GM19328 (cell line): ENCODE results near the gene STON2.

Experiments
- ATAC-seq: cut with Tn5 transposase; IDR thresholded peaks from one replicate; pipeline ENCODE4 v1.9.1; 2021; ENCODE audit warnings: mild to moderate bottlenecking, moderate library complexity; ENCODE audit not compliant: unreplicated experiment

Gene STON2

DNA sequence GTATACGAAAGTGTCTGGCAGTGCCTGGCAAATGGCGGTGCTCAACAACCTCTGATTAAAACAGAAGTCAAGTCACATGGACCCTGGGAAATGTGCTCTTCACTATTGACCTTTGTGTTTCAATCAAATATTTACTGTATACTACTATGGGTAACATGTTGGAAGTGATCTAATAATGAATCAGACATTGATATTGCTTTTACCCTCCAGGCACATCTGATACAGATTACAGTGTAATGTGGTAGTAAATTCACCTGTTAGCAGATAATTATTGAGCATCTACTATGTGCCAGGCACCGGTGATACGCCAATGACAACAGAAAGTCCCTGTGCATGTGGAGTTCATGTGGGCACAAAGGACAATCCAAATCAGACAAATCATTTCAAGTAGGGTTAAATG lies 63.1 kb downstream of the STON2 start:
- ATAC-seq = no peak

DNA sequence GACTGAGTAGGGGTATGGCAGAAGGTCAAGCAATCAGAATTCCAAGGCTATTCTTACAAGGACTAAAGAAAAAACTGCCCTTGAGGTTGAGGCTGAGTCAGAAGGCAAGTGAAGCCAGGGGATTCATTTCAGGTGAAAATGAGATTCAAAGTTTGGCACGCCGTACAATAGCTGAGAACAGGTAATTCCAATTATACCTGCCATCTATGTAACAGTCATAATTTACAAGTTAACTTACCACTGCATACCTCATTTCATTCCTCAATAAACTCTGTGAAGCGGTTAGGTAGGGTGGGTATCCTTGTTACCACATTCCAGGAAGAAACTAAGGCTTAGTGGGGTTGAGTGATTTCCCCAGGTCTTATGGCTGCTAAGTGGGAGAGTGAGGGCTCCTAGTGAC lies 64.1 kb downstream of the STON2 start:
- no peak for ATAC-seq

DNA sequence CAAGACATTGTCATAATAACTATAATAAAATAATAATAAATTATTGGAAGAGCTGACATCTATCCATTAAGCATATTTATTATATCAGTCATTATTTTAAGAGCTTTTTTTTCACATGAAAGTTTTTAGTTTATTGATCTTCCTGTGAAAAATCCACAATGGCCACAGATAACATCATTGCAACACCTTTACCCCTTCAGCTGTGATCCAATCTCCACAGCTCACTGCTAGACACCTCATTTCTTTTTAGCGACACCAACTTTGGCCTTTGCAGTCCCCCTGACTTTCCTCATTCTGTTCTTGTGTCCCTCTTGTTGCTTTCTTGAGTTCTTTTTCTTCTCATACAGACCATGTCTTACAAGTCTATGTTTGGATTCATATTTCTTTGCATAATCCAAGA lies 67.4 kb downstream of the STON2 start:
- ATAC-seq = no peak

DNA sequence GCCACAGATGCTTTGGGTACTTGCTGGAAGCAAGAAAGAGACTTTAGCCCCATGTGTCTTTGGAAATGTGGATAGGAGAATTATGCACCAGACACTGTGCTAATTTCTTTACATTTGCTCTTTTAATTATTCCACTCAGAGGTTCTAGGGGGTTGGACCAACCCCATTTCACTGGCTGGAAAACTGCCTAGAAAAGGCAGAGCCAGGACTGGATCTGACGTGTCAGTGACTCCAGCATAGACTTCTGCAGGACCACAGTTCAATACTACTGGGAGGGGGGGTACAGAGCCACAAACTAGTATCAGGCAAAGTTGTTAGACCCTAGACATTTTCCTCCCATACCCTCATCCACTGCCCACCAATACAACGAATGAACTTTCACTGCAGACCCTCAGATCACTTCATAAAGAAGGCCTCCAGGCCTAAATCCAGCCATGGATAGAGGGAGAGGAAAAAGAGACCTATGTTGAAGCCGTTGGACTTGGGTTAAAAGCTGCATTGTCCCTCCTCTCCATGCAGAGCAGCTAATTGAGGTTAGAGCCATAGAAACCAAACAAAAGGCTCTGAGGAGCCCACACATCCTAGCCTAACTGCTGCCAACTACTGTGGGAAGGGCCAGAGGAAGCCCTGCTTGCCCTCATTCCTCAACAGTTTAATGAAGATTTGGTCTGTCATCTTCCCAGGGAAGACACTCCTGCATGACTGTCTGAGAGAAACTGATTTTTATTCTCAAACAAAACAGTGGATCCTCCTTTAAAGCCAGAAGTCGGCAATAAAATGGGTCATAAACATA lies 68.7 kb downstream of the STON2 start:
- no peak for ATAC-seq

DNA sequence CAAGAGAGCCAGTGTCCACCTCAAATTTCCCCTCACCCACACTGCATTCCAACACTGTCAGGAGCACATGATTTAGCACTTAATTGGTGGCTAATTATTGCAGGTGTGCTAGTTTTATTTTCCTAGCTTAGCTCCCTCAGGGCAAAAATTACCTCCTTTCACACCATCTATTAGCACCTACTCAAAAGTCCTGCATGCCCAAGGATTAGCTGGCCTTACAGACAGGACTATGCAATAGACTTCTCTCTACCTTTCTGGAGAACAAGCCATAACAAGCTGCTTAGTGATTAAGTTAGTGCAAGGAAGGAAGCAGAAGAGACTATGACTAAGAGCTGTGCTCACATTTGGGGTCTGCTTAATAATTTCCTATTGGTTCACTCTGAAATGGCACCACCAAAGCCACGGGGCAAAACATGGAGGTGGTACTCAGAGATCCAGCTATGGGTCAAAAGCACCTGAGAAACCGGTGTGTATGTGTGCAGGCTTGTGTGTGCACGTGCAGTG lies 69.5 kb downstream of the STON2 start:
- no peak for ATAC-seq

DNA sequence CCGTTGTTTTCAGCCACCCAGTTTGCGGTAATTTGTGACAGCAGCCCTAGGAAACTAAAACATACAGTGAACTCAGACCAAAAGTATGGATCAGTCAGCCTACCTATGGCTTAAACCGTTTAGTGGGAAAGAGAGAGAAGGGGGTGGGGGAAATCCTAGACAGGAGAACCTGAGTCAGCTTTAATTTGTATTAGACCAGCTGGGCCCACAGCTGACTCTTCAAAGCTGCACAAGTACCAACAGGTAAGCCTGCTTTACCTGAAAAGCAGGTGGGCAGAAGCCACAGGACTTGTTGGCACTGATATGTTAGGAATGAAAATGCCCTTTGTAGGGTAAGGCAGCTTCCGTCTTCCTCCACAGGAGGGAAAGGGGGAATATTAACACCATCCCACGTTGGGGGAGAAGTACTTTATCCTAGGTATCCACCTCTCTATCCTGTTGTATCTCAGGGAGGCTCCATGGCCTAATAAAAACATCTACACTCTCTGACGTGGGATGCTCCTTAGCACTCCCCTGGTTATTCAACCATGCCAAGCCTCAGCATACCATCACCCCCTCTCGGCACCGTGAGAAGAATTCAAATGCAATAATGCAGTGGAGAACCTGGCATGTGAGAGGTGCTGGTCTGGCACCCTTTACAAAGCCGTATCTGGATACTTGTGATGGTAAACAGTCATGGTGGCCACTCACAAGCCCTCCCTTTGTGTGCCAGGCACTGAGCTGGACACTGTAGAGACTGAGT lies 70.3 kb downstream of the STON2 start:
- ATAC-seq = no peak

DNA sequence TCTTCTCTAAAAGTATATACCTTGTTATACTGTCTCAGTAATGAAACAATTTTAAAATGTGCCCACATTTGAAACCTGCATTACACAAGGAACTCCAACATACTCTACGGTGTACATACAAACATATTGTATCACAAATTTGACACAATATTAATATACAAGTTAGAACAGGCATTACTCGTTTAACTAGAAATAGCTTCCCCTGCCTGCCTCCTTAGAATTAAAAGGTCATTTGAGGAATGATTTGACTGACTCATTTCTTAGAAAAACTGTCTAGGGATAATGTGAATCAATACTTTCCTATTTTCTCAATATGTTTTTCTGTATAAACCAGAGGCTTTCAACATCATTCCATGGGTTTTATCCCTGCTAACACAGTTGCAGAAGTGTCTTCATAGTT lies 73.7 kb downstream of the STON2 start:
- ATAC-seq = no peak

DNA sequence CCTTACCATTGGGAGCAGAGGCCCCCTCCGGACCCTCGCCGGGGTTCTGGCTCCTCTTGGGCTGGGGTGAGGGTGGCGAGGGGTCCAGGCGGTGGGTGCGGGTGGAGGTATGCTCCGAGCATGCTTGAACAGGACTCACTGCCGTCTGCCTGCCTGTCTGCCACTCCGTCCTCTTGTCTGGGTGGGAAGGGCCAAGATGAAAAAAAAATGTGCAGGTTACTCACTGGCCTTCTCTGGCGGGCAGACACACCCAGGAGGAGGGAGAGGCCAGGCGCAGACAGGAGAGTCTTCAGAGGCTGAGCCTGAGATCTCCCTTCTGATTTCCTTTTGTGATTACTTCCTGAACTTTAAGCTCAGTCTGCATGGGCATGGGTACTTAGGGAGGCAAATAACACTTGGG lies 76.1 kb downstream of the STON2 start:
- no peak for ATAC-seq

DNA sequence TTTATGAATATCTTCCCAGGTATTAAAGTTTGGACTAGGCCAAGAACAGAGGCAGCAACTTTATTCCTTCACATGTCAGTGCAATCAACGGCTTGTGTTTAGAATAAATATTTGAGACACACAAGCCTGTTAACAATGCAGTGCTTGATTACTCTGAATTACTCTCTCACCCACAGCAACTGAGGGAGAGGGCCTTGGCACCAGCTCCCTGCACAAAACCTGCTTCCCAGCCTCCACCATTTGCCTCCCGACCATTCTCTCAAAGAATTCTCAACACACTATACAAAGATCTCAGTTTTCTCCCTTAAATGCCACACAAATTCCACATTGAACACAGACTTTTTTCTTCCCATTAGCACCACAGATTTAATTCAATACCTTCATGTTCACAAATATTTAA lies 77.0 kb downstream of the STON2 start:
- ATAC-seq = no peak

DNA sequence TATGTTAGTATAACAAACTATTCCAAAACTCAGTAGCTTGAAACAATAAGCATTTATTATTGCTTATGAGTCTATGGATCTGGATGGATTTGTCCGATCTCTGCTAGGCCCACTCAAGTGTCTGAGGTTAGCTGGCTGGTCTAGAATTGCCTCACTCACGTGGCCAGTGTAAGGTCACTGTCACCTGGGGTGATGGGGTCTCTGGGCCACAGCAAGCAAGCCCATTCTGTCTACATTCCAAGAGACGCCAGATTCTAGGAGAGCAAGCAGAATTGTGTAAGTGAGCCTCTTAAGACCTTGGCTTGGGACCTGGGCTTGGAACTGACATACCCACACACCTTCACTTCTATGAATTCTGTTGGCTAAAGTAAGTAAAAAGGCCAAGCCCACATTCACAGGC lies 80.2 kb downstream of the STON2 start:
- ATAC-seq = no peak

DNA sequence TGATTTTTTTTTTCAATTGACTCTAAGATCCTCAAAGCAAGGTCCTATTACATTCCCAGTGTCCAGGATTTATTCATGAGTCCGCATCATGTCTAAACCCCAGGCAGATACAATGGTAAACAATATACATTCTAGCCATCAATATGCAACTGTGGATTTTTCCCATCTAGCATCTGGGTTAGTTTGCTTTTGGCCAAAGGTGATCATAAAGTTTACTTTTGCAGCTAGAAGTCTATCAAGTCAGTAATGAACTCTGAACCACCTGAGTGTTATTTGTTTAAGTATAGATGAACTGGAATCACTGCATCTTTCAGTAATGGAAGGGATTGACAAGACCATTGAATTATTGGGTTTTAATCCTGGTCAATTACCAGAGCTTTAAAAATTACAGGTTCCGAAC lies 80.8 kb downstream of the STON2 start:
- ATAC-seq = no peak

DNA sequence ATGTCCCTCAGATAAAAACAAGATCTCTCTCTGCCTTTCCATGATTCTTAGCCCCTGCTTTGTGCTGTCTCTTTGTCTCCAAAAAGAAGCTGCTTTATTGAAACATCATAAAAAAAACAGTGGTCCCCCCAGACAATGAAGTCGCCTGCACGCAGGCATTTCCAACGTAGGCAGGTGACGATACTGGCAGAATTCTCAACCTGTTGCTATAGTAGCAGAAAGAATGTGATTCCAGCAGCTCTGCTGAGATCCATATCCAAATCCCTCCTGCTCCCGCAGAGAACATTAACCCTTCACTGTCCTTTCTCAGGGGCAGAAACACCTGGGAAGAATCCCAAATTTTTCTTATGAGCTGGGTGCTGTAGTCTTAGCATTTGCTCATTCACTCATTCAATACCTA lies 84.8 kb downstream of the STON2 start:
- no peak for ATAC-seq

DNA sequence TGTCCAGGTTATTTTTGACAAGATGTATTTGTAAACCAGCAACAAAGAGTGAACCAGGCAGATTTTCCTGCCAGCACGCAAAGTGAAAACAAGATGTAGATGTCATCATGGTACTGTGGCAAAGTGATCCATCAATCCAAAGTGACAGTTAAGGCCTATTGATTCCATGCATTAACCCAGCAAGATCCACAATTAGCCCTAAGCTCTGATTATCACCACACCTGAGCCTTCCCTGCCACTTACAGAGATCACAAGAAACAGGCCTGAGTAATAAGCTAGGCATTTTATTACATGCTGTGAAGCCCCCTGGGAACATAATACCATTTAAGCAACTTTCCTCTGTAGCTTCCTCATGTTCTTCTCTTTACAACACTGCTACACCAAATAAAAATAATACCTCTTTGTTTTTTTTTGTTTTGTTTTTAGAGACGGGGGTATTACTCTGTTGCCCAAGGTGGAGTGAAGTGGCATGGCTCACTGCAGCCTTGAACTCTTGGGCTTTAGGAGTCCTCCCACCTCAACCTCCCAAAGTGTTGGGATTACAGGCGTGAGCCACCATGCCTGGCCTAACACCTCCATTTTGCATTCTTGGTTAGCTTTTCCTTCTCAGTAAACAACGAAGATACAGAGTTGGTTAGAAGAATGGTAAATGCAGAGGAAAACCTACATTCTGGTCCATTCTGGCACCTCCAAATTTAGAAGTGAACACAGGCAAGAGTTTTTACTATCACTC lies 85.5 kb downstream of the STON2 start:
- no peak for ATAC-seq

DNA sequence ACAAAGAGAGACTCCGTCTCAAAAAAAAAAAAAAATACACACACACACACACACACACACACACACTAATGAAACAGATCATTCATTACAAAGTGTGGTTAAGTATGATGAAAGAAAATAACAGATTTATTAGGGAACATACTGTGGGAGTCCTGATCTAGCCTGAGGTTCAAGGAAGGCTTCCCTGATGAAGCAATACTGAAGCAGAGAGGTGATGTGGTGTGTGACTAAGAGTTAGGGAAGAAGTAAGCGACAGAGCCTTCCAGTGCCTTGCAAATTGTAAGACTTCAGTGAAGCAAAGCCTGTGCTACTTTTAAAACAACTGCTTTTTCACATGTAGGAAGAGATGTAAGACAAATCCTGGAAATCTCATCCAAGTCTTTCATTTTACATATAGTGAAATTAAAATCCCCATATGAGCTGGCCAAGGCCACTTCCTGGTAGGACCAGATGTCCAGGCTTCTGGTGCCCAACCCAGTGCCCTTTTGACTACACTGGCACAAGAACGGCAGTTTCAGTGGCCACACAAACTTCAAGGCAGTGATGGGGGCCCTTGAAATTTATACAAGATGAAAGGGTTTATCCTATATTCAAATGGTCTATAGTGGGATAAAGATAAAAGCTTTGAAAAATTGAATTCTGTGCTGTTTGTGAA lies 86.2 kb downstream of the STON2 start:
- ATAC-seq = no peak

DNA sequence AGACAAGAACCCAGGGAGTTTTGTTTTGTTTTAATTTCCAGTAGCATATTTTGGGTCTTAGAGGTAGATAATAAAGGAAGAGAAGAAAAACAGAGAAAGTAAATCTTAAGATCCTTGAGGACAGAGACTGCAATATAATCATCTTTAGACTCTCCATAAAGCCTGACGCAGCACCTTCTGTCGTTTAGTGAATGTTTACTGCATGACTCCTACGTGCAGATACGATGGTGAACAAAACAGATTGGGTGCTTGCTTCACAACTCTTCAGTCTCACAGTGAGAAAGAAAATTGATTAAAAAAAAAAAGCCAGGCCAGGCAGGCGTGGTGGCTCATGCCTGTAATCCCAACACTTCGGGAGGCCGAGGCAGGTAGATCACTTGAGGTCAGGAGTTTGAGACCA lies 86.9 kb downstream of the STON2 start:
- ATAC-seq = no peak

DNA sequence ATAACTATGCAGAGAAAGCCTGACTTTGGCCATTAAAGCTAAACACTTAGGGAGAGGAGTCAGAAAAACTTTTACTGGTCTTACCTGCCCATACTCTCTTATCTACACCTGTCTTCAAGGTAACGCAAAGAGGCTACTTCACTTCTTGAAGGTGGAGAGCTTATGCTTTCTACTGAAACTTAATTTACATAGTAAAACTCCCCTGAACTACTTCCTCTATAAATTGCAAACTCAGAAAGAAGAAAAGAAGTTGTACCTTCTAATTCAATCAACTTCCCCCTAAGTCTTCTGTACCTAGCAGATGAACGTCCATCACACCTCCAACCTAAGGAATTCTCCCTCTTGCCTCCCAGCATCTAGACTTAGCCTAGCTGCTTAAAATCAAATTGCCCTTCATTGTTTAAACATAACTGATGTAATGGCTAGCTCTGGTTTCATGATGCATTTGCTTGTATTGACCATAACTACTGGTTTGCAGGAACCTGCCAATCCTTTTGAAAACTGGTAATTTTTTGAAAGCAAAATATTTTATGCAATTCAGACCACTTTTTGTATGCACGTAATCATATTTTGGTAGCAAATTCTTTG lies 87.7 kb downstream of the STON2 start:
- no peak for ATAC-seq

DNA sequence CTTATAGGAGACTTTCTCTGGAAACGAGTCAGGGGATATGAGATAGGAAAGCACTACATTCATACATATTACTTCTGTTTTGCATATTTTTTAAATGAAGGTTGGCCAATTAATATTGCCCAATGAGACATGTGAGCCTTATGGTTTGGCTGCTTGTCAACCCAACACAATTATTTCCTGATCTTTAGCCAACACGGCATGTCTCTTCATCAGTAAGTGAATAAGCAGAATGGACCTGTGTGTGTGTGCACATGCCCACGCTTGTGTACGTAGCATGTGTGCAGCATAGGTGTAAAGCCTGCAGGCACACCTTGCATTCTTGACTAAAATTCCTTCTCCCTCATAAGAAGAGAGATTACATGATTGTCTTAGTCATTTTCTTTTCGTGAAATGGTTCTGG lies 88.3 kb downstream of the STON2 start:
- no peak for ATAC-seq

DNA sequence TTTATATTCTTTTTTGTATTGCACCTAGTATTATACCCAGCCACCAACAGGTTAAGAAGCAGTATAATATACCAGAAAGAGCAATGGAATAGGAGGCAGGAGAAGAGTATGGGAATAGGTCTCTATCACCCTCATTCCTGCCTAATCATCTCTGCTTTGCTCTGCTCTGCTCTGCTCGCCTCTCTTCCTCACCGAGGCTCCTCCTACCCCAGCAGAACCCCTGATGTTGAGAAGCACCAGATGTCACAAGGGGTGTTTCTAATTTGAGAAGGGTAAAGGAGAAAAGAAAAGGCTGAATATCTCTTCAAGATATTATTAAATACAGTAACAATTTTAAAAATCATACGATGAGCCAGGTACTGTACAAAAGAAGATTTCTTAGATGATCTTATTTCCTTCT lies 89.0 kb downstream of the STON2 start:
- ATAC-seq = no peak

DNA sequence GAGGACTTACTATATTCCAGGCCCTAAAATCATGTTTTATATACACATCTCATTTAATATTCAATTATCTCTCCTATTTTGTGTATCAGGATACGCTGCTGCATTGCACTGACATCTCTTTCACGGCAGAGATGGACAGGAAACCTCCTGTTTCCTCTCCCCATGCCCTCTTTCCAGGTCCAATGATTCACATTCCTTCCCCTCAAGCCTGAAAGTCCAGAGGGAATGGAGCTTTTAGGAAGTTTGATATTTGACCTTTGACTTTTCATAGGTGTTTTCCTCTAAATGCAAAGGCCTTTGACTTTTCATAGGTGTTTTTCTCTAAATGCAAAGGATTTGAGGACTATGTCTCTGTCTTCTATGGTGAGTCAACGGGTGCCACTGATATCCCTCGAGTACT lies 89.5 kb downstream of the STON2 start:
- no peak for ATAC-seq

DNA sequence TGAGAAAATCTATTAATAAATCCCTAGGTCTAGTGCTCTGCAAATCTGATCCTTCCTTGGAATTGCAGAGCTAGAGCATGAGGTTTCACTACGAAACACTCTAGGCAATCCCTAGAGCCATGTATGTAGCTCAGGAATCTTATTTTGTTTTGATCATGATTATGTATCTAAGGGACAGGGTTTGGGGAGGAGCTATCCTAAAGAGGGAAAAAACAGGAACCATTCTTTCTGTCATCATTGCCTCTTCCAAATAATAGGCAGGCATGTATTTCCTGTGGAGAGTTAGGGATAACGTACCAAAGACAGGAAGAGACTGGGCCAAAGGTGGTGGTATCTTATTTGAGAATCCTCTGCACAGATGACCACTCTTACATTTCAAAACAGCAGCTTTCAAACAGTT lies 90.6 kb downstream of the STON2 start:
- no peak for ATAC-seq

DNA sequence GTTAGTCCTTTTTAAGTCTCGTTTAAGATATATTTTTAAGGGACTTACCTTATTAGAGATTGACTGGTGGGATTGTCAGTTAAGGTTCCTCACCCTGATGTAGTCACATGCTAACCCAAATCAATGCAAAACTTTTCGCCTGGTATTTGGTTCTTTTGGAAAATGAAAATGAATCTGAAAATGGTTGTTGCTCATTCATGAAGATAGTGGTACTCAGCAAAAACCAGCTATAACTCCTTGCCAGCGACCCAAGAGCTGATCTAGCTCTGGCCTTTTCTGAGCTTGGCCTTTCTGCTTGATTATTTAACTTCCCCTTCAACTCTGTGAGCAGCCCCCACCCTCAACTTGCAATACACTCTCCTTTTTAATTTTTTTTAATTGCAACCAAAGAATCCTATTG lies 94.4 kb downstream of the STON2 start:
- ATAC-seq = no peak
